K562 (cell line): ENCODE measurements around the gene ZNF106. TPM values are rescaled to one million over a fixed set of nuclear protein-coding genes. Genes with fewer than 3 reads are reported as not detected.

Source experiments
- ATAC-seq: fragments of 200-7000 bp; cut with Tn5 transposase; 3 replicates; pipeline ENCODE4 v1.9.1; 2020; ENCODE audit warnings: moderate library complexity
- BruUV-seq: library from RNA; stranded (reverse); fragments of 400-500 nt; replicated peaks from 2 replicates; lab custom pipeline; 2021; lab: Mats Ljungman, UMichigan
- CTCF ChIA-PET: fragments of 300-600 bp; formaldehyde crosslinking; extraction: SDS; loops from one replicate; lab custom pipeline; 2021; ENCODE audit warnings: low intra/inter-chr PET ratio; lab: Yijun Ruan, JAX
- POLR2A ChIA-PET: fragments of 300-600, 350-650 bp; sonication (Branson Sonifier 250); formaldehyde crosslinking; extraction: SDS; loops from one replicate; lab custom pipeline; 2021; ENCODE audit warnings: antibody characterized with exemption, inconsistent platforms; lab: Yijun Ruan, JAX
- DNase-seq, 4 experiments: peaks; one replicate each; pipeline versions ENCODE4 v3.0.0 to v3.0.0-alpha.2; 2011 to 2018; ENCODE audit warnings: low spot score in 3 of 4, mixed read lengths in 3 of 4; ENCODE audit errors: extremely low read depth in 1 of 4
- FAIRE-seq: peaks from 2 replicates; lab custom pipeline; 2011; peaks lifted over from hg19 to GRCh38; lab: Jason Lieb, UNC
- H2AFZ ChIP-seq: 2 replicates; pipeline ENCODE4 v1.6.0; 2011; ENCODE audit warnings: low read depth, low read length, control low read depth, inconsistent platforms
- H3K27ac ChIP-seq: fragments of 200-600 bp; 3 replicates; pipeline ENCODE4 v1.8.0; 2011; ENCODE audit warnings: low read depth, mild to moderate bottlenecking, control low read depth, inconsistent platforms, low read length, moderate library complexity, mixed read lengths; ENCODE audit errors: extremely low read depth
- H3K27me3 ChIP-seq, 2 experiments: fragments of 300-600 bp in 1 of 2; 2 replicates in 1 of 2; 3 replicates in 1 of 2; pipeline versions ENCODE4 v1.6.0 to v1.8.0; 2011; ENCODE audit warnings: inconsistent platforms in 2 of 2, low read length in 2 of 2, mild to moderate bottlenecking in 1 of 2, mixed read lengths in 1 of 2, moderate library complexity in 1 of 2; ENCODE audit not compliant: control insufficient read depth in 2 of 2, insufficient read depth in 2 of 2
- H3K36me3 ChIP-seq: fragments of 300-600 bp; 3 replicates; pipeline ENCODE4 v1.8.0; 2011; ENCODE audit warnings: mild to moderate bottlenecking, low read length, inconsistent platforms; ENCODE audit not compliant: control insufficient read depth, insufficient read depth
- H3K4me1 ChIP-seq, 2 experiments: fragments of 200-600 bp in 1 of 2; replicated peaks in 1 of 2; 2 replicates in 1 of 2; 3 replicates in 1 of 2; pipeline versions ENCODE4 v1.5.1 to v1.8.0; 2011; ENCODE audit warnings: inconsistent platforms in 2 of 2, low read length in 2 of 2, mild to moderate bottlenecking in 1 of 2, mixed read lengths in 1 of 2, moderate library complexity in 1 of 2; ENCODE audit not compliant: control insufficient read depth in 2 of 2, insufficient read depth in 2 of 2
- H3K4me2 ChIP-seq: 2 replicates; pipeline ENCODE4 v1.6.1; 2011; ENCODE audit warnings: low read length, control low read depth, inconsistent platforms, mixed read lengths; ENCODE audit not compliant: insufficient read depth
- H3K4me3 ChIP-seq: fragments of 200-600 bp; sonication (generic), shearing (Covaris generic); 2 replicates; pipeline ENCODE4 v1.5.1; 2016; ENCODE audit warnings: control low read depth, inconsistent platforms
- H3K79me2 ChIP-seq: fragments of 200-600 bp; 3 replicates; pipeline ENCODE4 v1.8.0; 2011; ENCODE audit warnings: low read length, inconsistent platforms; ENCODE audit not compliant: control insufficient read depth, insufficient read depth
- H3K9ac ChIP-seq, 2 experiments: 2 replicates each; pipeline versions ENCODE4 v1.6.0 to v1.6.1; 2011; ENCODE audit warnings: low read depth in 2 of 2, low read length in 2 of 2, control low read depth in 1 of 2, inconsistent platforms in 1 of 2, mild to moderate bottlenecking in 1 of 2, mixed read lengths in 1 of 2; ENCODE audit not compliant: insufficient read depth in 1 of 2
- H3K9me1 ChIP-seq: one replicate; pipeline ENCODE4 v1.6.0; 2011; ENCODE audit warnings: inconsistent platforms, mild to moderate bottlenecking, low read length, moderate library complexity; ENCODE audit not compliant: control insufficient read depth, insufficient read depth
- H3K9me3 ChIP-seq: replicated peaks from 2 replicates; pipeline ENCODE4 v1.5.1; 2011; ENCODE audit warnings: low read depth, low read length, inconsistent platforms; ENCODE audit not compliant: control insufficient read depth, insufficient read depth
- H4K20me1 ChIP-seq: replicated peaks from 2 replicates; pipeline ENCODE4 v1.6.1; 2011; ENCODE audit warnings: low read length, inconsistent platforms, mixed read lengths; ENCODE audit not compliant: control insufficient read depth, insufficient read depth
- CBX2 ChIP-seq: fragments of 200-600 bp; sonication (generic); IDR thresholded peaks from one replicate; pipeline ENCODE4 v1.6.1; 2012; ENCODE audit warnings: mild to moderate bottlenecking, low read length, inconsistent platforms; ENCODE audit not compliant: insufficient read depth, poor library complexity, severe bottlenecking
- RAD51 ChIP-seq: fragments of 450-650 bp; IDR thresholded peaks from 2 replicates; pipeline ENCODE4 v1.7.1; 2016; ENCODE audit warnings: low read depth, mild to moderate bottlenecking, borderline replicate concordance
- SIX5 ChIP-seq, 2 experiments: IDR thresholded peaks; 2 replicates each; pipeline ENCODE4 v1.6.1; 2011; ENCODE audit warnings: low read length in 2 of 2, borderline replicate concordance in 1 of 2, low read depth in 1 of 2, mild to moderate bottlenecking in 1 of 2, moderate library complexity in 1 of 2; ENCODE audit not compliant: insufficient read depth in 1 of 2
- SMARCE1 ChIP-seq: fragments of 450-650 bp; IDR thresholded peaks from 2 replicates; pipeline ENCODE4 v1.7.1; 2016; ENCODE audit warnings: mild to moderate bottlenecking
- TAF9B ChIP-seq: fragments of 450-650 bp; IDR thresholded peaks from 2 replicates; pipeline ENCODE4 v1.6.1; 2018; ENCODE audit warnings: mild to moderate bottlenecking; ENCODE audit not compliant: partially characterized antibody
- ZNF41 ChIP-seq: fragments of 250-450 bp; sonication (Bioruptor Pico); conservative IDR thresholded peaks from 2 replicates; pipeline ENCODE4 v1.4.0; 2020; ENCODE audit warnings: mild to moderate bottlenecking
- WGBS: fragments of 100-300 bp; shearing (Covaris generic); methylation state at CpG from one replicate; pipeline ENCODE4 v1.1.6; 2016; ENCODE audit warnings: low coverage, mixed read lengths; ENCODE audit not compliant: insufficient coverage; ENCODE audit errors: missing lambda C conversion rate; 5-methylcytosine and 5-hydroxymethylcytosine counted together
- in situ Hi-C: fragments of 300-500 bp; cut with MboI; formaldehyde crosslinking; loops from 4 replicates; pipeline ENCODE4 v1.15.0; 2018; ENCODE audit warnings: inconsistent platforms, mixed read lengths
- intact Hi-C: fragments of 100-400 bp; cut with micrococcal nuclease; formaldehyde crosslinking; loops from 2 replicates; pipeline ENCODE4 v1.14.2; 2022
- polyA plus RNA-seq, 8 experiments: library from polyadenylated mRNA; depleted of rRNA in 4 of 8; stranded (reverse) in 5 of 8; unstranded in 3 of 8; fragments of >200 nt; fragmentation: Nextera tagmentation in 2 of 8; fragmentation: Illumina TruSeq in 1 of 8; extraction: Ambion mirVana in 2 of 8; extraction: Trizol in 1 of 8; gene quantifications; 2 replicates each; pipeline versions ENCODE4 v1.2.1 to v1.2.3, GENCODE V29; 2011 to 2014; ENCODE audit warnings: inconsistent platforms in 1 of 8, missing spikeins in 1 of 8
- total RNA-seq, 7 experiments: library from RNA; depleted of rRNA in 6 of 7; stranded (reverse); fragments of >200 nt in 6 of 7; fragmentation: Illumina TruSeq in 2 of 7; extraction: Trizol in 2 of 7; gene quantifications; 2 replicates each; pipeline versions ENCODE4 v1.2.1 to v1.2.3, GENCODE V29; 2011 to 2021; ENCODE audit warnings: low replicate concordance in 1 of 7

The ZNF106 gene
- total and polyA plus RNA-seq, 9 of the 15 experiments (the other 6 are each of a cell fraction or from before 2014, with no cell fraction given), result 14.4 to 55.3 (median 33.7) TPM

- in situ Hi-C loops, result no loop called here
- H3K36me3 ChIP-seq, result peaks cover 7% of the 10 kb centered on the region; the same call in 2 of the 3 replicates
- H3K4me3 ChIP-seq, result no peak overlapping the region
- BruUV-seq, result no TSS peak
- POLR2A ChIA-PET, result no interaction called here
- peaks cover 54% of the 10 kb centered on the region for H3K79me2 ChIP-seq
- no peaks in the 10 kb centered on the region for H3K9me3 ChIP-seq
- FAIRE-seq (no peak), DNase-seq (no peak), ATAC-seq (no peak)
- peaks cover 17 to 22% of the 10 kb centered on the region in 2 experiments for H3K4me1 ChIP-seq
- H3K4me2 ChIP-seq, result no peak overlapping the region
- H4K20me1 ChIP-seq, result no peaks in the 10 kb centered on the region
- 47% methylated on average over 1 of the region's 1 CpG for WGBS
- TF ChIP-seq RAD51, result no peak
- no peak for TF ChIP-seq SIX5 (IDR thresholded peaks at IDR 0.05; ENCODE audit: borderline replicate concordance in 1 of 2, insufficient read depth in 1 of 2, low read depth in 1 of 2, low read length in 2 of 2)
- peak; percentile 19 for TF ChIP-seq TAF9B
- no peak for TF ChIP-seq SMARCE1
- no peak for TF ChIP-seq CBX2
- no peak for TF ChIP-seq ZNF41
- H3K27me3 ChIP-seq, result no peaks in the 10 kb centered on the region
- CTCF ChIA-PET, result no interaction called here
- H2AFZ ChIP-seq, result peak overlapping the region; percentile 82
- peak overlapping the region; percentile 25; the same call in 1 of the 3 replicates for H3K27ac ChIP-seq
- no peaks in the 10 kb centered on the region for H3K9me1 ChIP-seq
- intact Hi-C loops, result loop anchor here (2.0 kb wide), 1 partner anchor 55 kb away; the partner anchor contains the start of genes HAUS2 and LRRC57
- no peak overlapping the region for H3K9ac ChIP-seq
Measured at GRCh38 chr15:42493679-42494078, 2.7 kb upstream of the ZNF106 start.
